ENCODE measurements around the gene PPM1N. TPM values are rescaled to one million over a fixed set of nuclear protein-coding genes. Genes with fewer than 3 reads are reported as not detected.

Gene PPM1N
- total and polyA plus RNA-seq, 2 donors (not counting 1 experiment from before 2014, with no cell fraction given) = 2.3 to 2.8 TPM

GRCh38 chr19:45515807-45516401 lies 17.7 kb downstream of the PPM1N start:
- Histone ChIP-seq H3K79me2 (ENCODE audit: control insufficient read depth, insufficient read depth, low read length) (peaks cover 64% of the 10 kb centered on the region), H3K4me1 (ENCODE audit: control insufficient read depth, extremely low read depth, insufficient read depth, low read length) (peaks cover 5% of the 10 kb centered on the region), H3K9me3 (ENCODE audit: control insufficient read depth, insufficient read depth, low read depth, low read length) (no peaks in the 10 kb centered on the region), H3K4me3 (replicated peaks in 1 of 4; ENCODE audit: control extremely low read depth in 1 of 4, insufficient read depth in 1 of 4, low read depth in 3 of 4, low read length in 4 of 4) (no peak overlapping the region), H3K9ac (ENCODE audit: insufficient read depth, low read length) (no peak overlapping the region), H3K27me3 (ENCODE audit: control insufficient read depth, insufficient read depth, low read length) (no peaks in the 10 kb centered on the region), H2AFZ (ENCODE audit: low read length) (no peak overlapping the region), H4K20me1 (ENCODE audit: control insufficient read depth, extremely low read depth, insufficient read depth, low read length) (no peaks in the 10 kb centered on the region), H3K27ac (ENCODE audit: insufficient read depth, low read length) (no peak overlapping the region), H3K36me3 (ENCODE audit: control insufficient read depth, insufficient read depth, low read length) (peaks cover 17% of the 10 kb centered on the region), H3K4me2 (ENCODE audit: extremely low read depth, insufficient read depth, low read length) (no peak overlapping the region)
- no peak for DNase-seq (ENCODE audit: low read depth in 2 of 2)
- TF ChIP-seq CTCF (conservative IDR thresholded peaks at IDR 0.05 in 1 of 2, IDR thresholded peaks at IDR 0.05 in 1 of 2; ENCODE audit: low read depth in 1 of 2, low read length in 2 of 2) (no peak), EZH2 (IDR thresholded peaks at IDR 0.05; ENCODE audit: low read length, missing control alignments) (no peak)

DNA sequence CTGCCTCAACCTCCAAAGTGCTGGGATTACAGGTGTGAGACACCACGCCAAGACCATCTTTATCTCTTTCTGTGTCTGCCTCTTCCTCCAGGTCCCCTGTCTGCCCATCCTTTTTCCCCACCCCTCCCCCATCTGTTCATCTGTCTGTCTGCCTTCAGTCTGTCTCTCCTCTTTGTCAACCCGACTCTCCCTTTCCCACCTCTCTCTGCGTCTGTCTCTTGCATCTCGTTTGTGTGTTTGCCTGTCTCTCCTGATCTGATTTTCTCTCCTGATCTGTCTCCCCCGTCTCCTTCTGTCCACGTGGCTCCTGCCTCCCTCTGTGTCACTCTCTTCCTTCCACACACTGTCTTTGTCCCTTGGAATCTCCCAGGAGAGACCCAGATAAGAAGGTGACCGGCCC lies 19.0 kb downstream of the PPM1N start:
- Histone ChIP-seq H3K79me2 (ENCODE audit: control insufficient read depth, insufficient read depth, low read length) (peaks cover 50% of the 10 kb centered on the region), H3K4me1 (ENCODE audit: control insufficient read depth, extremely low read depth, insufficient read depth, low read length) (peaks cover 5% of the 10 kb centered on the region), H3K9ac (ENCODE audit: insufficient read depth, low read length) (no peak overlapping the region), H3K36me3 (ENCODE audit: control insufficient read depth, insufficient read depth, low read length) (peaks cover 24% of the 10 kb centered on the region), H3K4me3 (replicated peaks in 1 of 4; ENCODE audit: control extremely low read depth in 1 of 4, insufficient read depth in 1 of 4, low read depth in 3 of 4, low read length in 4 of 4) (no peak overlapping the region), H3K27ac (ENCODE audit: insufficient read depth, low read length) (no peak overlapping the region), H3K27me3 (ENCODE audit: control insufficient read depth, insufficient read depth, low read length) (no peaks in the 10 kb centered on the region), H2AFZ (ENCODE audit: low read length) (no peak overlapping the region), H4K20me1 (ENCODE audit: control insufficient read depth, extremely low read depth, insufficient read depth, low read length) (no peaks in the 10 kb centered on the region), H3K9me3 (ENCODE audit: control insufficient read depth, insufficient read depth, low read depth, low read length) (no peaks in the 10 kb centered on the region), H3K4me2 (ENCODE audit: extremely low read depth, insufficient read depth, low read length) (no peak overlapping the region)
- no peak for TF ChIP-seq EZH2 (IDR thresholded peaks at IDR 0.05; ENCODE audit: low read length, missing control alignments)
- TF ChIP-seq CTCF (conservative IDR thresholded peaks at IDR 0.05 in 1 of 2, IDR thresholded peaks at IDR 0.05 in 1 of 2; ENCODE audit: low read depth in 1 of 2, low read length in 2 of 2) = no peak
- DNase-seq (ENCODE audit: low read depth in 2 of 2) = no peak

GRCh38 chr19:45517641-45518468 lies 19.6 kb downstream of the PPM1N start:
- TF ChIP-seq CTCF (conservative IDR thresholded peaks at IDR 0.05 in 1 of 2, IDR thresholded peaks at IDR 0.05 in 1 of 2; ENCODE audit: low read depth in 1 of 2, low read length in 2 of 2) = no peak
- no peak for TF ChIP-seq EZH2 (IDR thresholded peaks at IDR 0.05; ENCODE audit: low read length, missing control alignments)
- no peaks in the 10 kb centered on the region for H3K27me3 ChIP-seq (ENCODE audit: control insufficient read depth, insufficient read depth, low read length)
- H4K20me1 ChIP-seq (ENCODE audit: control insufficient read depth, extremely low read depth, insufficient read depth, low read length) = no peaks in the 10 kb centered on the region
- no peak overlapping the region for H2AFZ ChIP-seq (ENCODE audit: low read length)
- H3K79me2 ChIP-seq (ENCODE audit: control insufficient read depth, insufficient read depth, low read length) = peaks cover 46% of the 10 kb centered on the region
- H3K4me1 ChIP-seq (ENCODE audit: control insufficient read depth, extremely low read depth, insufficient read depth, low read length) = peaks cover 5% of the 10 kb centered on the region
- H3K27ac ChIP-seq (ENCODE audit: insufficient read depth, low read length) = no peak overlapping the region
- no peak overlapping the region for H3K4me2 ChIP-seq (ENCODE audit: extremely low read depth, insufficient read depth, low read length)
- H3K36me3 ChIP-seq (ENCODE audit: control insufficient read depth, insufficient read depth, low read length) = peaks cover 24% of the 10 kb centered on the region
- no peak for DNase-seq (ENCODE audit: low read depth in 2 of 2)
- H3K4me3 ChIP-seq (replicated peaks in 1 of 4; ENCODE audit: control extremely low read depth in 1 of 4, insufficient read depth in 1 of 4, low read depth in 3 of 4, low read length in 4 of 4) = no peak overlapping the region
- H3K9me3 ChIP-seq (ENCODE audit: control insufficient read depth, insufficient read depth, low read depth, low read length) = no peaks in the 10 kb centered on the region
- H3K9ac ChIP-seq (ENCODE audit: insufficient read depth, low read length) = no peak overlapping the region
